Measurements from ENCODE around the gene DFFA.
A peak's percentile ranks its signal among the peaks of the same experiment; 100 is the strongest.
"Not testable (repeated sequence)": the region's sequence is repeated elsewhere in the genome, so short reads cannot be mapped to it uniquely, and the experiment has no call there.

DFFA gene

DNA sequence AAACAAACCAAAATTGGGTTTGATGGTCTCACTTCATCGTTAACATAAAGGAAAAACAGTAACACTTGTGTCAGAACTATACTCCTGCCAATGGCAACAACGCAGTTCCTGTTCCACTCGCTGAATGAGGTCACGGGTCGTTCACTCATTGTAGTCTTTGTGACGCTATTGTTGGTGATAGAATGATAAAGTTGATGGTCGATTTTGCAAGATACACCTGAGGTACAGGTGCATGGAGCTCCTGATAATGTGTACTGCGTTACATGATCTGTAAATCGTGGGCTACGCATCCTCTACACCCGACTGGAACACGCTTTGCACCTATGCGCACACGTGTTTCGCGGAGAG is 42.5 kb downstream of the DFFA start:
- TF ChIP-seq, protein P1, sequence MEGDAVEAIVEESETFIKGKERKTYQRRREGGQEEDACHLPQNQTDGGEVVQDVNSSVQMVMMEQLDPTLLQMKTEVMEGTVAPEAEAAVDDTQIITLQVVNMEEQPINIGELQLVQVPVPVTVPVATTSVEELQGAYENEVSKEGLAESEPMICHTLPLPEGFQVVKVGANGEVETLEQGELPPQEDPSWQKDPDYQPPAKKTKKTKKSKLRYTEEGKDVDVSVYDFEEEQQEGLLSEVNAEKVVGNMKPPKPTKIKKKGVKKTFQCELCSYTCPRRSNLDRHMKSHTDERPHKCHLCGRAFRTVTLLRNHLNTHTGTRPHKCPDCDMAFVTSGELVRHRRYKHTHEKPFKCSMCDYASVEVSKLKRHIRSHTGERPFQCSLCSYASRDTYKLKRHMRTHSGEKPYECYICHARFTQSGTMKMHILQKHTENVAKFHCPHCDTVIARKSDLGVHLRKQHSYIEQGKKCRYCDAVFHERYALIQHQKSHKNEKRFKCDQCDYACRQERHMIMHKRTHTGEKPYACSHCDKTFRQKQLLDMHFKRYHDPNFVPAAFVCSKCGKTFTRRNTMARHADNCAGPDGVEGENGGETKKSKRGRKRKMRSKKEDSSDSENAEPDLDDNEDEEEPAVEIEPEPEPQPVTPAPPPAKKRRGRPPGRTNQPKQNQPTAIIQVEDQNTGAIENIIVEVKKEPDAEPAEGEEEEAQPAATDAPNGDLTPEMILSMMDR (IDR thresholded peaks at IDR 0.05): no peak
- H3K27ac ChIP-seq: peak overlapping the region in 1 of 2 donors; percentile 79
- no peak for DNase-seq (ENCODE audit: low spot score)
- H3K4me3 ChIP-seq: peak overlapping the region; percentile 82

DNA sequence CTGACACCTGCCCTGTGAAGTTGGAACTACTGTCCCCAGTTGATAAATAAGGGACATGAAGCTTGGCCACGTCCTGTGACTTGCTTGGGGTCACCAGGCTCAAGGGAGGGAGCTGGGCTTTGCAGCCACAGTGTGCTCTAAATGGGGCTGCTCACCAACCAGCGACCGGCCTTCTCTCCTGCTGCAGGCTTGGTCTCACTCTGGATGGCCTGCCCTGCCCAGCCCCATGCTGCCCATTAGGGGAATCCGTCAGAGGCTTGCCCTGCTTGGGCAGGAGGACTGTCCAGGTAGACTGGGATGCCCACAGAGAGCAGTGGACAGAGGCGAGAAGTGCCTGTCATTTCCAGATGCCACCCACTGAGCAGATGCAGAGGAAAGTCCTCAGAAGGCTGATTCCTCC is 43.3 kb downstream of the DFFA start:
- Histone ChIP-seq H3K4me3 (no peak overlapping the region), H3K27ac (no peak overlapping the region)
- TF ChIP-seq, protein P1 (IDR thresholded peaks at IDR 0.05): no peak
- DNase-seq (ENCODE audit: low spot score): no peak

DNA sequence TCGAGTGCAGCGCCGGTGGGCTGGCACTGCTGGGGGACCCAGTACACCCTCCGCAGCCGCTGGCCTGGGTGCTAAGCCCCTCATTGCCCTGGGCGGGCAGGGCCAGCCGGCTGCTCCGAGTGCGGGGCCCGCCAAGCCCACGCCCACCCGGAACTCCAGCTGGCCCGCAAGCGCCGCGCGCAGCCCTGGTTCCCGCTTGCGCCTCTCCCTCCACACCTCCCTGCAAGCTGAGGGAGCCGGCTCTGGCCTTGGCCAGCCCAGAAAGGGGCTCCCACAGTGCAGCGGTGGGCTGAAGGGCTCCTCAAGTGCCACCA is 45.8 kb downstream of the DFFA start:
- DNase-seq (ENCODE audit: low spot score); H3K27ac ChIP-seq; H3K4me3 ChIP-seq: not testable (repeated sequence)

DNA sequence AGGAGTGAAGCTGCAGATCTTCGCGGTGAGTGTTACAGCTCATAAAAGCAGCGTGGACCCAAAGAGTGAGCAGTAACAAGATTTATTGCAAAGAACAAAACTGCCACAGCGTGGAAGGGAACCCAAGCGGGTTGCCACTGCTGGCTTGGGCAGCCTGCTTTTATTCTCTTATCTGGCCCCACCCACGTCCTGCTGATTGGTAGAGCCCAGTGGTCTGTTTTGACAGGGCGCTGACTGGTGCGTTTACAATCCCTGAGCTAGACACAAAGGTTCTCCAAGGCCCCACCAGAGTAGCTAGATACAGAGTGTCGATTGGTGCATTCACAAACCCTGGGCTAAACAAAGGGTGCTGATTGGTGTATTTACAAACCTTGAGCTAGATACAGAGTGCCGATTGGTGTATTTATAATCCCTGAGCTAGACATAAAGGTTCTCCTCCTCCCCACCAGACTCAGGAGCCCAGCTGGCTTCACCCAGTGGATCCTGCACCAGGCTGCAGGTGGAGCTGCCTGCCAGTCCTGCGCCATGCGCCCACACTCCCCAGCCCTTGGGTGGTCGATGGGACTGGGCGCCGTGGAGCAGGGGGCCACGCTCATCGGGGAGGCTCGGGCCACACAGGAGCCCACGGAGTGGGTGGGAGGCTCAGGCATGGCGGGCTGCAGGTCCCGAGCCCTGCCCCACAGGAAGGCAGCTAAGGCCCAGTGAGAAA is 46.3 kb downstream of the DFFA start:
- not testable (repeated sequence) for H3K27ac ChIP-seq; H3K4me3 ChIP-seq; DNase-seq (ENCODE audit: low spot score)

DNA sequence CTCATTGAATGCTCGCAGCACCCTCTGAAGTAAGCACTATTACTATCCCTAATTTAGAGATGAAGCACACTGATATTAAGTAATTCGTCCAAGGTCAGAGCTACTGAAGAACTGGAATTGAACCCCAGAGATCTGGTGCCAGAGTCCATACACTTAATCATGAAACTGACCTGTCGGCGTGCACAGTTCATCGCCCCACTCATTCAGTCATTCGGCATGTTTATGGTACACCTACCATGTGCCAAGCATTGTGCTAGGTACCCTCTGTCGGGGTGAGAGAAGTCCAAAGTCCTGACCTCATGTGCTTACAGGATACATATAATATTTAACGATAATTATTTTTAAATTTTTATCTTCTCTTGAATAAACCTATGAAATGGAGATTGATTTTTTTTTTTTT is 47.7 kb downstream of the DFFA start:
- DNase-seq (ENCODE audit: low spot score): no peak
- no peak overlapping the region for H3K4me3 ChIP-seq
- TF ChIP-seq, protein P1 (IDR thresholded peaks at IDR 0.05): no peak
- H3K27ac ChIP-seq: no peak overlapping the region

DNA sequence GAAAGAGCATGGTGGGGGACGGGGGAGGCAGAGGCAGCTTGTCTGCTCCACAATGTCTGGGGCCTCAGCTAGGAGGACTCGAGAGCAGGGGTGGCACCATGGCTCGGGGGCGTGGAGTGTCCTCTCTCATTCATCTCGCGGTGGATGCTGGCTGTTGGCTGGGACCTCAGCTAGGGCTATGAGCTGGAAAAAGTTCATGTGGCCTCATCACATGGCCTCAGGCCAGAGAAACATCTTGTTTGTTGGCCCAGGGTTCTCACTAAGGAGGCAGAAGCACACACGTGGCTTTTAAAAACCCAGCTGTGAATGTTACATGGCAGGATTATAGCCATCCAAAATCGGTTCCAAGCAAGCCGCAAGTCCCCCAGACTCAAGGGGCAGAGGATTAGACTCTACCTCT is 48.3 kb downstream of the DFFA start:
- TF ChIP-seq, protein P1 (IDR thresholded peaks at IDR 0.05): no peak
- Histone ChIP-seq H3K27ac (no peak overlapping the region), H3K4me3 (no peak overlapping the region)
- no peak for DNase-seq (ENCODE audit: low spot score)

DNA sequence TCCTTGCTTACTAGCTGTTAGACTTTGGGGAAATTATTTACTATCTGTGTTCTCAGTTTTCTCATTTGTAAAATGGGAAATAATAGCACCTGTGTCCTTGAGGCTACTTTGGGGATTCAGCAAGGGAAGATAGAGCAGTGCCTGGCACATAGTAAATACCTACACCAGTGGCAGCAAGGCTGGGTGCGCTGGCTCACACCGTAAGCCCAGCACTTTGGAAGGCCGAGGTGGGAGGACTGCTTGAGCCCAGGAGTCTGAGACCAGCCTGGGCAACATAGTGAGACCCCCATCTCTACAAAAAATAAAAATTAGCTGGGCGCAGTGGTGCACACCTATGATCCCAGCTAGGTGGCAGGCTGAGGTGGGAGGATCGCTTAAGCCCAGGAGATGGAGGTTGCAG is 50.7 kb downstream of the DFFA start:
- DNase-seq (ENCODE audit: low spot score): no peak
- H3K27ac ChIP-seq: no peak overlapping the region
- H3K4me3 ChIP-seq: no peak overlapping the region
- TF ChIP-seq, protein P1 (IDR thresholded peaks at IDR 0.05): no peak

DNA sequence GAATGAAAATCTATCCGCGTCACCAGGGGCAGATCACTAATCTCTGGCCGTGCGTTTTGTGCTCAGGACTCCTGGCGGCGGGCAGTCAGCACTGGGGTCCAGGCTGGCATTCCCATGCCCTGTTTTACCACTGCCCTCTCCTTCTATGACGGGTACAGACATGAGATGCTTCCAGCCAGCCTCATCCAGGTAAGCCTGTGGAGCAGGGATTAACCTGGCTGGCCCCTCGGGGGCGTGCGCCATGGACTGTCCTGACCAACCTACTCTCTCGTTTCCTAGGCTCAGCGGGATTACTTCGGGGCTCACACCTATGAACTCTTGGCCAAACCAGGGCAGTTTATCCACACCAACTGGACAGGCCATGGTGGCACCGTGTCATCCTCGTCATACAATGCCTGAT is 53.0 kb downstream of the DFFA start:
- no peak for DNase-seq (ENCODE audit: low spot score)
- no peak overlapping the region for H3K27ac ChIP-seq
- TF ChIP-seq, protein P1 (IDR thresholded peaks at IDR 0.05): no peak
- no peak overlapping the region for H3K4me3 ChIP-seq

DNA sequence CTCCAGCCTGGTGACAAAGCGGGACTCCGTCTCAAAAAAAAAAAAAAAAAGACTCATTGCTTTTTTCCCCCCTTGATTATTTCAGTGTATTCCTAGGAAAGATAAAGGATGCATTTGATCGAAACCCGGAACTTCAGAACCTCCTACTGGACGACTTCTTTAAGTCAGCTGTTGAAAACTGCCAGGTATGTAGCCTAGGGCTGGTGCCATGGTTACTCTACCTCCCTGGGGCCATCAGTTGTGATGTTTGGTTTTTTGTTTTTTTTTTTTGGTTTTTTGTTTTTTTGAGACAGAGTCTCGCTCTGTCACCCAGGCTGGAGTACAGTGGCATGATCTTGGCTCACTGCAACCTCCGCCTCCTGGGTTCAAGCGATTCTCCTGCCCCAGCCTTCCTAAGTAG is 53.6 kb downstream of the DFFA start:
- not testable (repeated sequence) for DNase-seq (ENCODE audit: low spot score); H3K4me3 ChIP-seq; H3K27ac ChIP-seq

DNA sequence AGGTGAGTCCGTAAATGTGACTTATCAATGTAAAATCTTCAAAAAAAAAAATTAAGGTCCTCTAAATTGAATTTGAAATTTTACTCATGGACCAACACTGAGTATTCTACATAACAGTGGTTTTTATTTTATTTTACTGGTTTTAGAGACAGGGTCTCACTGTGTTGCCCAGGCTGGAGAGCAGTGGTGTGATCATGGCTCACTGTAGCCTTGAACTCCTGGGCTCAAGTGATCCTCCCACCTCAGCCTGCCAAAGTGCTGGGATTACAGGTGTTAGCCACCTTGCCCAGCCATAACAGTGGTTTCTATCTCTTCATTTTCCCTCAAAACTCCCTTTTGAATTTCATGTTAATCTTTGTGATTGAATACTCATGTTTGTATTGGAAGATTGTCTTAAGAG is 56.4 kb downstream of the DFFA start:
- H3K27ac ChIP-seq: peak overlapping the region in 1 of 2 donors; percentile 55
- DNase-seq (ENCODE audit: low spot score): not testable (repeated sequence)

More for the DNA sequence above, 56.4 kb downstream of the DFFA start:
- not testable (repeated sequence) for H3K4me3 ChIP-seq

Data from coronary artery (tissue), 2 donors.